Esophagus squamous epithelium (tissue), 4 donors: ENCODE measurements around the gene GGT5.

ENCODE experiments used
- POLR2A ChIP-seq, 4 donors: fragments of 450-650 bp; IDR thresholded peaks; one replicate each; pipeline ENCODE4 v1.6.1; 2017; ENCODE audit warnings: antibody characterized with exemption in 4 of 4, mild to moderate bottlenecking in 4 of 4, moderate library complexity in 3 of 4
- TF ChIP-seq, protein P1 (sequence below), 6 experiments: fragments of 450-650 bp in 4 of 6; fragments of 200-600 bp in 2 of 6; sonication (generic) in 2 of 6; IDR thresholded peaks; one replicate each; pipeline ENCODE4 v1.5.1; 2016 to 2019; ENCODE audit warnings: antibody characterized with exemption in 6 of 6, mild to moderate bottlenecking in 4 of 6, moderate library complexity in 4 of 6

- TF ChIP-seq, protein P1, sequence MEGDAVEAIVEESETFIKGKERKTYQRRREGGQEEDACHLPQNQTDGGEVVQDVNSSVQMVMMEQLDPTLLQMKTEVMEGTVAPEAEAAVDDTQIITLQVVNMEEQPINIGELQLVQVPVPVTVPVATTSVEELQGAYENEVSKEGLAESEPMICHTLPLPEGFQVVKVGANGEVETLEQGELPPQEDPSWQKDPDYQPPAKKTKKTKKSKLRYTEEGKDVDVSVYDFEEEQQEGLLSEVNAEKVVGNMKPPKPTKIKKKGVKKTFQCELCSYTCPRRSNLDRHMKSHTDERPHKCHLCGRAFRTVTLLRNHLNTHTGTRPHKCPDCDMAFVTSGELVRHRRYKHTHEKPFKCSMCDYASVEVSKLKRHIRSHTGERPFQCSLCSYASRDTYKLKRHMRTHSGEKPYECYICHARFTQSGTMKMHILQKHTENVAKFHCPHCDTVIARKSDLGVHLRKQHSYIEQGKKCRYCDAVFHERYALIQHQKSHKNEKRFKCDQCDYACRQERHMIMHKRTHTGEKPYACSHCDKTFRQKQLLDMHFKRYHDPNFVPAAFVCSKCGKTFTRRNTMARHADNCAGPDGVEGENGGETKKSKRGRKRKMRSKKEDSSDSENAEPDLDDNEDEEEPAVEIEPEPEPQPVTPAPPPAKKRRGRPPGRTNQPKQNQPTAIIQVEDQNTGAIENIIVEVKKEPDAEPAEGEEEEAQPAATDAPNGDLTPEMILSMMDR (IDR thresholded peaks at IDR 0.05): no peak
- TF ChIP-seq POLR2A (IDR thresholded peaks at IDR 0.05): no peak
These were observed 59.8 kb downstream of the GGT5 start for GRCh38 chr22:24185001-24185500.
